HFF-Myc (cell line): ENCODE results near the gene NUDCD2.

Experiments used
- DNase-seq: peaks from one replicate; pipeline ENCODE4 v3.0.0-alpha.2; 2011; ENCODE audit warnings: low read depth; ENCODE audit errors: extremely low read depth
- H3K4me3 ChIP-seq: replicated peaks from 2 replicates; pipeline ENCODE4 v1.5.1; 2011; ENCODE audit warnings: low read depth, mild to moderate bottlenecking, control low read depth, low read length
- CTCF ChIP-seq: IDR thresholded peaks from 2 replicates; pipeline ENCODE4 v1.5.1; 2012; ENCODE audit warnings: mild to moderate bottlenecking, low read depth, low read length, control low read depth; ENCODE audit errors: missing control alignments

Gene NUDCD2

GRCh38 chr5:163505049-163505367 lies 45.1 kb upstream of the NUDCD2 start:
- no peak for TF ChIP-seq CTCF
- H3K4me3 ChIP-seq = peak overlapping the region; percentile 89
- no peak for DNase-seq

GRCh38 chr5:163504079-163504931 lies 44.4 kb upstream of the NUDCD2 start:
- TF ChIP-seq CTCF = no peak

GRCh38 chr5:163503106-163504078 lies 43.5 kb upstream of the NUDCD2 start:
- H3K4me3 ChIP-seq = peak overlapping the region; percentile 89
- peak; percentile 43 for TF ChIP-seq CTCF
- DNase-seq = peak; percentile 88

More at GRCh38 chr5:163504079-163504931, 44.4 kb upstream of the NUDCD2 start:
- DNase-seq = no peak
- peak overlapping the region; percentile 89 for H3K4me3 ChIP-seq

GRCh38 chr5:163502521-163502920 lies 42.6 kb upstream of the NUDCD2 start:
- peak overlapping the region; percentile 89 for H3K4me3 ChIP-seq
- DNase-seq = no peak
- TF ChIP-seq CTCF = no peak

GRCh38 chr5:163498886-163499285 lies 39.0 kb upstream of the NUDCD2 start:
- TF ChIP-seq CTCF = no peak
- no peak for DNase-seq
- no peak overlapping the region for H3K4me3 ChIP-seq

GRCh38 chr5:163497315-163497714 lies 37.4 kb upstream of the NUDCD2 start:
- DNase-seq = no peak

More at GRCh38 chr5:163497315-163497714, 37.4 kb upstream of the NUDCD2 start:
- no peak for TF ChIP-seq CTCF
- no peak overlapping the region for H3K4me3 ChIP-seq
